Stimulated activated CD8-positive, alpha-beta memory T cell treated with anti-CD3 and anti-CD28 coated beads, Interleukin-7, amount 100 ng/mL, for 1 hour (primary cell): ENCODE data around the gene BTBD6.

Experiments used
- DNase-seq, 2 donors: peaks; one replicate each; pipeline ENCODE4 v3.0.0-alpha.2; 2020; ENCODE audit warnings: low read depth in 2 of 2

BTBD6 gene

DNA sequence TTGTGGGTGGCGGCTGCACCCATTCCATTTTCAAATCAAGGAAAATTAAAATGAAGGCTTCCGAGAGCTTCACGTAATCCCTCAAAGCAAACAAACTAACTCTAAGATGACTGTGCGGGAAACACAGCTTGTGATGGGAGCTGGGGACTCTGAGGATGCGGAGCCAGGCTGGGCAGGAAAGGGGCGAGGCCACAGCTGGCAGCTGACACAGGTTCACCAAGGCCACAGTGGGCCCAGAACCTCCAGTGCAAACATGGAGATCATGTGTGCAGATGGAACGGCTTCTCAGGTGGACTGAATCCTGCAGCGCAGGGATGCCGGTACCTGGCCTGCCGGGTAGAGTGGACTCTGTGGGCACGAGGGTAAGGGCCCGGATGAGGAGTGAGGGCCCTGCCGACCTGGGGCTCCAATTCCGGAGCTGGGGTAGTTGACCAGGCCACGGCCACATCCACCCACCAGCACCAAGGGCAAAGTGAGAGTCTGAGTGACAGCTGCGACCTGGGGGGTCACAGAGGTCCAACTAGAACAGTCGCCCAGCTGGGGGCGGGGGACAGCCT lies 19.2 kb upstream of the BTBD6 start:
- DNase-seq: no peak

DNA sequence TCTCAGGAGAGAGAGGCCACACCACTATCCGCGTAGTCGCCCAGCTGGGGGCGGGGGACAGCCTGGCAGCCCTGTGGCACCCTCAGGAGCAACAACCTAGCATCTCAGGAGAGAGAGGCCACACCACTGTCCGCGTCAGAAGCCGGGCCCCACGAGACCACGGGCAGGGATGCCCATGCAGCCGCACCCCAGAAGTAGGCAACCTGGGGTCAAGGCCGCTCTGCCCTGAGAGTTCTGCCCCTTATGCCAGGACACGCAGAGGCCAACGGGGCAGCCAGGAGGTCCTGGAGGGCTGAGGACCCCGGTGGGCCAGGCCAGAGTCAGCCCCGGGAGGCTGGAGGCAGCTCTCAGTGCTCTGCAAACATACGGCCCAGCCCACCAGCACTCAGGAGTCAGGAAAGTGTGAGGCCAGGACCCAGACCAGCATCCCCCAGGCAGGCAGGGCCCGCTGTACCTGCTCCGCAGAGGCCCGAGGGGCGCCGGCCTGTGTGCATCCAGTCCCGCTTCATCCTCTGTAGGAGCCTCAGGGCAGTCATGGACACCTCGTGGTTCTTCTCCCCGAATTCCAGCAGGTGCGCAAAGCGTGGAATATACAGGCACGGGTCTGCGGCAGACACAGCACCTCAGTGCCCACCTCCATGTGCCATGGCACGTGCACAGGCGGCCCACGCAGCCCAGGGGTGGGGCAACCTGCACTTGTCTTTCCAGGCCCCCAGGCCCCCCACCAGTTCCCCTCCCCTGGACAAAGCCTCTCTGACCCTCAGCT lies 7.3 kb upstream of the BTBD6 start:
- DNase-seq: no peak

- DNase-seq: no peak
Observed at GRCh38 chr14:105241641-105242040, 6.7 kb upstream of the BTBD6 start.

DNA sequence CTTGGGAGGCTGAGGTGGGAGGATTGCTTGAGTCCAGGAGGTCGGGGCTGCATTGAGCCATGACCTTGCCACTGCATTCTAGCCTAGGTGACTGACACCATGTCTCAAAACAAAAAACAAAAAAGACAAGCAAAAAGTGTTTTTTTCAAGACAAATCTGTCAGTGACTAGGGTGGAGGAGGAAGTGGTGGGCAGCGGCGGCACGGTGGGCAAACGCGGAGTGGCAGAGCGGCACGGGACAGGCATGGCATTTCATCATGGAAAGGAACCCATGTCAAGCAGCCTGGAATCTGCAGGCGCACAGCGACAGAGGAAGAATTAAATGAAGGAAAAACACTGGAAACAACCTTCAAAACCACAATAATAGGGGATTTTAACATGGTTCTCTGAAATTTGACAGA lies 4.0 kb upstream of the BTBD6 start:
- DNase-seq: no peak

GRCh38 chr14:105247026-105247425 lies 1.3 kb upstream of the BTBD6 start:
- no peak for DNase-seq

GRCh38 chr14:105247715-105248367 lies 492 bp upstream of the BTBD6 start:
- DNase-seq: no peak

DNA sequence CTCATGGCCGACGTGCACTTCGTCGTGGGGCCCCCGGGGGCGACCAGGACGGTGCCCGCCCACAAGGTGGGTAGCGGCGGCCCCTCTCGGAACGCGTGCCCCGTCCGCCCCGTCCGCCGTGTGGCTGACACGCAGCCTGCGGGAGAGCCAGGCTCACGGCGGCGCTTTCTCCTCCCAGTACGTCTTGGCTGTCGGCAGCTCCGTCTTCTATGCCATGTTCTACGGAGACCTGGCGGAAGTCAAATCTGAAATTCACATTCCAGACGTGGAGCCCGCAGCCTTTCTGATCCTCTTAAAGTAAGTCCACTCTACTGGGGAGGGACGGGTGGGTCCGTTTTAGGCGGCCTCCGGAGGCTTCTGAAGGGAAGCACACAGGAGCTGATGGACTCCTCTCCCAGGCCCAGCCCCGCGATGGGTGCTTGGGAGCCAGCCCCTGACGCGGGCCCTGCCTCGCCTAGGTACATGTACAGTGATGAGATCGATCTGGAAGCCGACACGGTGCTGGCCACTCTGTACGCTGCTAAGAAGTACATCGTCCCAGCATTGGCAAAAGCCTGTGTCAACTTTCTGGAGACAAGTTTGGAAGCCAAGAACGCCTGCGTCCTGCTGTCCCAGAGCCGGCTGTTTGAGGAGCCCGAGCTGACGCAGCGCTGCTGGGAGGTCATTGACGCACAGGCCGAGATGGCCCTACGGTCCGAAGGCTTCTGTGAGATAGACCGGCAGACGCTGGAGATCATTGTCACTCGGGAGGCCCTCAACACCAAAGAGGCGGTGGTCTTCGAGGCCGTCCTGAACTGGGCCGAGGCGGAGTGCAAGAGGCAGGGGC lies 1.1 kb downstream of the BTBD6 start:
- DNase-seq: no peak

GRCh38 chr14:105250008-105250366 lies 1.7 kb downstream of the BTBD6 start:
- DNase-seq: no peak

DNA sequence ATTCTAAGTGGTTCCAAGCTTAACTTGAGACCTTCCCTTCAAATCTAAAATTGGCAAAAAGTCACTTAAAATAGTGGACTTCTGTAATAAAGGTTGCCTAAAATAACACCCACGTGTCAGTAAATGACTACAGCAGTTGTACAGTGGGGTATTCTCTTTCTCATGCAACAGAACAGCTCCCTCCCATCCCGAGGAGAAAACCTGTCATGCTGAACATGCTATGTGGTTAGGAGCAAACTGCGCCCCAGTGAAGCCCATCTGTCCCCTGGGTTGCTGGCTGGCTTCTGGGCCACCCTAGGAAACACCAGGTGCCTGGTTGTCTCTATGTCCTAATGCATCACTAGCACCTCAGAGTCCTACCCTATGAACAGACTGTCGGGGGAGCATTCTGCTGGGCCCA lies 2.7 kb downstream of the BTBD6 start:
- no peak for DNase-seq

DNA sequence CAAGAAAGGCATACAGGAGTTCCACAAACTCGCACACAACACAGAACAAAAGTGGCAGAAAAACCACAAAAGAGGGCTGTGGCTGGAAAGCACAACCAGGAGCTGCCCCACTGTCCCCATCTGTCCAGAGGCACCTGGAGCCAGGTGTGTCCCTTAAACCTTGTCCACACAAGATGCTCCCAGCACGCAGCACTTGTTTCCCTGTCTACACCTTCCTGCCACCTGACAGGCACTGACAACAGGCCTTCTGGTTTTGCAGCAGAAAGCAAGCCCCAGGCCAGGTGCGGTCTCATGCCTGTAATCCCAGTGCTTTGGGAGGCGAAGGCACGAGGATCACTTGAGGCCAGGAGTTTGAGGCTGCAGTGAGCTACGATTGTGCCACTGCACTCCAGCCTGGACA lies 3.6 kb downstream of the BTBD6 start:
- no peak for DNase-seq

DNA sequence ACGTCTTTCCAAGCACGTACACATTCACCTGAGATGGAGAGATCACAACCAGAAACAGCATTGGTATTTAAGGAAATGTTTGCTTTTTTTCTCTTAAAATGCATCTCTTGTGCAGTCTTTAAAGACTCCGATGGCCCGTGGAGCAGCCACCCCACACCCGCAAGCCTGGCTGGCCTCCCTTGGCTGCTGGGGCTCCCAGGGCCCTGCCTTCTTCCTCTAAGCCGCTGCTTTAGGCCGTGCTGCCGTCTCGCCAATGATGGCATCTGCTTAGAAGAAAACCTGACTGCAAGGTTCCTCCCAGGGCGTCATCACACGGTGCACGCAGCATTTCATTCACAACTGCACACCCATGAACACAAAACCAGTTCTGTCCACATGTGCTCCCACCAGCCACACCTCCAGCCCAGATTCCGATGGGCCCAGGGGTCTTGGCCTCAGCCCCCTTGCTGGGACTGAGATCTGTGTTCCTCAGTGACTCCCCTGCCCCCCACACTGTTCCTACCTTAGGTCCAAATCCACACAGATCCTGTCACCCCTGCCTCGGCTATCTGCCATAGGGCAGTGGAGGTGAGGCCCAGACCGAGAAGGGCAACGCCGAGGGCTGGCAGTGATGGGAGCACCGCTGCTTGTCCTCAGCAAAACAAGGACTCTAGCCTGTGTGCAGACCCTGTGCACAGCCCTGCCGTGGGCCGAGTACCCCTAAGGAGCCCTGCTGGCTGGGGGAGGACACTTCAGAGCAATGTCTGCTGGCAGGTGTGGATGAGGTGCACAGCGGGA lies 4.4 kb downstream of the BTBD6 start:
- DNase-seq: no peak

DNA sequence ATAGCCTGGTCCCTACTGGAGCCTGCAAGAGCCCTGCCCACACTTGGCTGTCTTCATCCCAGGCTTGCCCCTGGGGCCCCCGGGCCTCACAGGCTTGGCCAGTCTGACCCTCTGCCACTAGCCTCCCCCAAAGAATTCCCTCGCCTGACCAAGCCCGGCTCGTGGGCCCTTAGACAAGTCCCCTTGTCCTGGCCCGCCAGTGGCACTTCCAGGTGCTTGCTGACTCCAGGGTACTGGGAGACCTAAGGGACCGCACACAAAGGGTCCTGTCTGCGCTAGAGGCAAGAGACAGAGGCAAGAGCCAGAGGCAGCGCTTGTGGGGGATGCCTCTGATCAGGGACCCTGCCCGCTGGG lies 5.0 kb downstream of the BTBD6 start:
- DNase-seq: no peak

- no peak for DNase-seq
Observed at GRCh38 chr14:105255021-105255507, 6.7 kb downstream of the BTBD6 start.

DNA sequence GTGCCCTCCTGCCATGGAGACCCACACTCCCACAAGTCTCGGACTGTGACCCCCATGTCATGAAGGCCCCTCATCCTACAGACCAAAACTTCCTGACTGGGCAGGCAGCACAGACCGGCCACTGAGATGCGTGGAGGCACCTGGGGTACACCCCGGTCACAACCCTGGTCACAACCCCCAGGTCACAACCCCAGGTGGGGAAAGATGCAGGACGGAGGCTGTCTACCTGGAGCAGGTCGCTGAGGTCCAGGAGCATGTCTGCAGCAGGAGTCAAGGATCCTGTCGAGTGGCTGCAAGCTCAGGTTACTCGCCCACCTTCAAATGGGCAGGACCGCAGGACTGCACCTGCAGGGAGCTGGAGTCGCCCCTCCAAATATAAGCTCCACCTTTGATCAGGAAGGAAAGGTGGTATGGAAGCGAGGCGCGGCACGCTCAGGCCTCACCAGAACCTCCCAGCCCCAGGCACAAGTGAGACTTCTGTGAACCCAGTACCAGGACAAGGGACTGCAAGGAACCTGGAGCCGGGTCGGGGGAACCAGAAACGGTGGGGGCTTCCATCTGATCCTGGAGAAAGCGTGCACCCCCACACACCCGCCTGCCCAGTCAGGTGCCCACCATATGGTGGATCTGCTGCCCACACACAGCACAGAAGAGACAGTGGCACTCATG lies 8.1 kb downstream of the BTBD6 start:
- no peak for DNase-seq

GRCh38 chr14:105257464-105257863 lies 9.1 kb downstream of the BTBD6 start:
- DNase-seq: no peak

DNA sequence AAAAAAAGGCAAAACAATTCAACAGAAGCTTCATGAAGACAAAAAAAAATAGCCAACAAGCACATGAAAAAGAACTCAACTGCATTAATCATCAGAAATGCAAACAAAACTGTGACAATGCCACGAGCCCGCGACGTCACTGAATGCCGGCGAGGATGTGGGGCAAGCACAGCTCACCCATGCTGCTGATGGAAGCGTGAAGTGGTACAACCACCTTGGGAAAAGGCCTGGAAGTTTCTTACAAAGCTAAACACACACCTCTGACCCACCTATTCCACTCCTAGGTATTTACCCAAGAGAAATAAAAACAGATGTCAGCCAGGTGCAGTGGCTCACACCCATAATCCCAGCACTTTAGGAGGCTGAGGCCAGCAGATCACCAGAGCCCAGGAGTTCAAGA lies 10.5 kb downstream of the BTBD6 start:
- no peak for DNase-seq

DNA sequence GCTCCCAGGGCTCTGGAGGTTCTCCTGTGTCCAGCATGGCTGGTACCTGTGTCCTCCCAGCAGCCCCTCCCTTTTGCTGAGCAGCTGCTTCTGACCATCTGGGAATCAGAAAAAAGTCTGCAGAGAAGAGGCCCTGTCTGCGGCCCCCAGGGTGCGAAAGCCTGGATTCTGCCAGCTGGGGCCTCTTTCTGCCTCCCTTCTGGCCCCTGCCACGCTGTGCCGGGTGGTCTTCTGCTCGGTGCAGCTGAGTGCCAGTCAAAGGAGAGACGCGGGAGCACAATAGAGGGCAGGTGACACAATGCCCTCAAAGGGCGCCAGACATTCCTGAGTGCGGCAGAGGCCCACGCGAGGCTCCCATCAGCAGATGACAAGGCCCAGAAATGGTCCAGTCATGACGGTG lies 12.6 kb downstream of the BTBD6 start:
- DNase-seq: no peak

DNA sequence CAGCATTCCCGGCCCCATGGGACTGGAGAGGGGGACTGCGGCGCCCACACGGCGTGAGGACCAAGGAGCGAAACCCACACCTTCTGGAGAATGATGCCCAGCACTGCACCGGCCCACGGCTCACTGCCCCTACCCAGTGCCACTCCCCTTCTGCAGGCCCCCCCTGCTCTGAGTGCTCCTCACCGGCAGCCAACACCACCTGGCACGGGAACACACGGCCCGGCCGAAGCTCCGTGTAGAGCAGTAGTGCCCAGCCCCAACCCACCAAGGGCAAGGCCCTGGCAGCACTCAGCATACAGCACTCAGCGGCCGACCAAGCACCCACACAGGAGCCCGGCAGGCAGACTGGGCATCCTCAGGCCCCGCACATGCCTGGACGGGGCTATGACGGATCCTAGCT lies 13.4 kb downstream of the BTBD6 start:
- DNase-seq: no peak

DNA sequence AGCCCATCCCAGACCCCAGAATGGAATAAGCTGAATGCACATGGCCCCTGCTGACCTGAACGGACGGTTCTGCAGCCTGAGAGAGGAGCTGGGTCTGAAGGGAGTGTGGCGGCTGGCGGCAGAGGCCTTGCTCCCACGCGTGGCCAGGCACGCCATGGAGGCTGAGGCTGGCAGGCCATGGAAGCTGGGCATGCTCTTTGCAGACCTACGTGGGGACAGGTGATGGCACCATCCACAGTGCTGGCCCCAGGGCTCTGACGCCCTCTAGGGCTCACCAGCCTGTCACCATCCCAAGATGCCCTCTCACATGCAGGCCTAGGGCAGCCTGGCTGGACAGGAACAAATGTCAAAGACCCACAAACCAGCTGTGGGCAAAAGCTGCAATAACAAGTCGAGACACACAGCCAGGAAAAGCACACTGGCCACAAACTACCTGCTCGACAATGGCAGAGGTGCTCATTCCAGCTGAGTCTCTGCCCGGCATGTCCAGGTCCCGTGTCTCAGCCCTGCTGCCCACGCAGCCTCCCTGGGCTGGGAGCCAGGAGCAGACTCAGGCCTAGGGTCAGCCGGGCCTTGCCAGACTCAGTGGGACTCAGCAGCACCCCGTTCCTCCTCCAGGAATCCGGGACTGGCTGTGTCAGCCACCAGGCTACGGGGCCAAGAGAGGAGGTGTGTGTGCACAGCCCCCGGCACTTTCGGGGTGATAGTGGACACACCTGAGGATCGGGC lies 19.7 kb downstream of the BTBD6 start:
- no peak for DNase-seq

DNA sequence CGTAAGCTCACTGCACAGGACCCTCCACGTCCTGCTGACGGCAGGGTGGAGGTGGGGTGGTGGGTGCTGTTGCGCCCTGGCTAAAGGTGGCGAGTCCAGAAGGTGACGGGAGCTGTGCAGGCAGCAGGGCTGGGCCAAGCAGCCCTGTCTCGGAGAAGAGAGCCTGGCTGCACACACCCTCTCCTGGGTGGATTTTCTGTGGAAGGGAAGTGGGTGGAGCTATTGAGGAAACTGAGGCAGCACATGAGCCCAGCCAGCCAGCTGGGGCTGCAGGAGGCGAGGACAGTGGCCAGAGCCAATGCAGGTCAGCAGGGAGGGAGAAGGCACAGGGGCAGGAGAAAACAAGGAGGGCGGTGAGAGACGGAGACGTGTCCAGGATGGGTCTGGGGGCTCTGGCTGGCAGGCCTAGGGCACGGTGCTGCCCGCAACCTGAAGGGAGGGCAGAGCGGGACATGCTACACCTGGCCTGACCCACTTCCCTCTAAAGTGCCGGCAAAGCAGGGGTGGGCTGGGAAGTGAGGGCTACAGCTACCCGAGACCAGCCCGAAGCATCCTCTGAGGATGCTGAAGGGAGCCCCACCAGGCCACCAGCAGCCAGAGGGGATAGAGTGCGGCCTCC lies 20.5 kb downstream of the BTBD6 start:
- no peak for DNase-seq
